SKM-1 treated with dmso at 0.1 percent for 144 hours (cell line): ENCODE data around the gene VPS25.
"Not testable (repeated sequence)": the region's sequence is repeated elsewhere in the genome, so short reads cannot be mapped to it uniquely, and the experiment has no call there.

ENCODE experiments used
- DNase-seq: peaks from one replicate; lab custom pipeline; 2025; ENCODE audit not compliant: unreplicated experiment; lab: John Stamatoyannopoulos, UW

VPS25 gene

DNA sequence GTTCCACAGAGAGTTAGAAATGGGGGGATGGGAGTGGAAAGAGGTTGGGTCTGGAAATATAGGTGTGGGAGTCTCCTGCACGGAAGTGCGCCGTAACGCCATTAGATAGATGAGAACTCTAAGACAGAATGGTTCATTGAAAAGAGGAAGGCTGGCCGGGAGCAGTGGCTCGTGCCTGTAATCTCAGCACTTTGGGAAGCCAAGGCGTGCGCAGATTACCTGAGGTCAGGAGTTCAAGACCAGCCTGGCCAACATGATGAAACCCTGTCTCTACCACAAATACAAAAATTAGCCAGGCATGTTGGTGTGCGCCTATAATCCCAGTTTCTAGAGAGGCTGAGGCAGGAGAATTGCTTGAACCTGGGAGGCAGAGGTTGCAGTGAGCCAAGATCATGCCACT, 5.2 kb upstream of the VPS25 start:
- not testable (repeated sequence) for DNase-seq

DNA sequence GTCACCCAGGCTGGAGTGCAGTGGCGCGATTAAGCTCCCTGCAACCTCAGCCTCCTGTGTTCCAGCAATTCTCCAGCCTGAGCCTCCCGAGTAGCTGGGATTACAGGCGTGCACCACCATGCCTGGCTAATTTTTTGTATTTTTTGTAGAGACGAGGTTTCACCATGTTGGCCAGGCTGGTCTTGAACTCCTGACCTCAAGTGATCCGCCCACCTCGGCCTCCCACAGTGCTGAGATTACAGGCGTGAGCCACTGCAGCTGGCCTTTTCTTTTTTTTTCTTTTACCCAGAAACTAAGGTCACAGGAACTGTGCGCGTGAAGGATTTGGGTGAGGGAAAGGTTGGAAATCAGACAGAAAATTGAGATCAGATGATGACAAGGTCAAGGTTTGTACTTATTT, 3.3 kb upstream of the VPS25 start:
- DNase-seq, result not testable (repeated sequence)

DNA sequence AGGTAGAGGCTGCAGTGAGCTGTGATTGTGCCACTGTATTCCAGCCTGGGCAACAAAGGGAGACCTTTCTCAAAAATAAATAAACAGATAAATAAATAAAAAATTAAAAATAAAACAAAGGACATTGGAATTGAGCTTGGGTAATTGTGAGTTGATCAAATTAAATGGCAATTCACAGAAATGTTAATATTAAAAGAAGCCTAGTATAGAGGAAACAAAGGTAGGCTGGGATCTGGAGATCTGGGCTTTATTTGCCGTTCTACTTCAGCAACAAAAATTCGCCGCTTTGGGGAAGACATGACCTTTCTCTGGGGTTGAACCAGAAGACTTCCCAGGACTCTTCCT, 332 bp upstream of the VPS25 start:
- DNase-seq, result no peak

DNA sequence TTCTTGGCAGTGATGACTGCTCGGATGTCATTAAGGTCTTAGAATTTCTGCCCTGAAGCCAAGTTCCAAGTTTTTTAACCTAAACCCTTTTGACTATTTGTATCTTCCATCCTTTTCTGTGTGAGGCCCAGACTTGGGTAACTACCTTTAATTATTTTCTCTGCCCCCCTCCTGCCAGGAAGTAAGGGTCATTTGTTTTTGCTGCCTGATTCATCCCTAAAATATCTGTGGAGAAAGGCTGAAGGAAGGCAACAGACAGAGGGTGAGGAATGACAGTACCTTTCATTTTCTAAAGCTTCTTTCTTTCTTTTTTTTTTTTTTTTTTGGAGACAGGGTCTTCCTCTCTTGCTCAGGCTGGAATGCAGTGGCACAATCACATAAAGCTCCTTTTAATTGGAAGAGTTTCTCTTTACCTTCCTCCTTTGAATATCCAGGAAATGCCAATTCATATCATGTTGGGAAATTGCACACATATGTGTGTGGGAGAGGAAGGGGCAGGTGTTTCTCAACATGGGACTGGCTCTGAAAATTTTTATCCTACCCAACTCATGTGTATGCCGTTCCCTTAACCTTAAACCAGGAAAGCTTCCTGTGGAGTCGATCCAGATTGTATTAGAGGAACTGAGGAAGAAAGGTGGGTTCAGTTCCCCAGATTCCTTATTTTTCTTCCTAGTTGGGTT, 957 bp downstream of the VPS25 start:
- DNase-seq, result no peak

DNA sequence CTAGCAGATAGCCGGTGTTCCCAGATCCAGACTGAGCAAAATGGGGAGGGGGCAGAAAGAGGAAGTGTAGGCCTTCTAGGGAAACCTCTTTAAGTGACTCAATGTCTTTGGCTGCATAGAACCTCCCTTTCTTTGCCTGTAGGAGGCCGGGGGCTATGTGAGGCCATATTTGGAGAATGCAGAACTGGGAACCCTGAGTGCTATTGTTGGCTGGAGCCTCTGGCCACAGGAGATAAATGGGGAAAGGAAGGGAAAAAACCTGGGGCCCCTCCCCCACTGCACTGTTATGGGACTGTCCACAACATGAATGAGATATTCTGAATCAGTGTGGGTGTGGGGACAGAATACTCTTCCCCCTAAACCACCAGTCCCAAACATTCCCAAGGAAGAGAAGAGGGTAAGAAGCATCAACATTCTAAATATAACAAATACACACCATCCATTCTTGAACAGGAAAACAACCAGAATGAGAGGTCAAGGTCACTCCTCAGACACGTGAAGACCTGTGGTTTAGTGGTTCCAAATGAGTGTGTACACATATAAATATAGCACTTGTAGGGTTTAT, 2.4 kb downstream of the VPS25 start:
- peak; percentile 88 for DNase-seq

DNA sequence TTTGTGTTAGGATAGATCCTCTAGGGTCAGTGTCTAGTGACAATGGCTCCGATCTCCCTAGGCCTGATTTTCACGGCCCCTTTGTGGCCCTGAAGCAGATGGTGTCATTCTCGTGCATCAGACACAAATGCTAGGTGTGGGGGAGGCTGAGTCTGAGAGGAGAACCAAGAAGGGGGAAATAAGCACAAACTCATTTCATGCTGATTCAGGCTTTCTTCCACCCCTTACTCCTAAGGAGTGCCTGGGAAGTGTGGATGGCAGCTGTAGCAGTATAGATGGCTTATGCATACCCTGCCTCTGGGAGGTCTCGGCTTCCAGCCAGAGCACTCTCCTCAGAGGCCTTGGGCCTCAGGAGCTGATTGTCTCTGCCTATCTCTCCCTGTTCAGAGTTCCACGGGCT, 5.3 kb downstream of the VPS25 start:
- DNase-seq, result no peak

DNA sequence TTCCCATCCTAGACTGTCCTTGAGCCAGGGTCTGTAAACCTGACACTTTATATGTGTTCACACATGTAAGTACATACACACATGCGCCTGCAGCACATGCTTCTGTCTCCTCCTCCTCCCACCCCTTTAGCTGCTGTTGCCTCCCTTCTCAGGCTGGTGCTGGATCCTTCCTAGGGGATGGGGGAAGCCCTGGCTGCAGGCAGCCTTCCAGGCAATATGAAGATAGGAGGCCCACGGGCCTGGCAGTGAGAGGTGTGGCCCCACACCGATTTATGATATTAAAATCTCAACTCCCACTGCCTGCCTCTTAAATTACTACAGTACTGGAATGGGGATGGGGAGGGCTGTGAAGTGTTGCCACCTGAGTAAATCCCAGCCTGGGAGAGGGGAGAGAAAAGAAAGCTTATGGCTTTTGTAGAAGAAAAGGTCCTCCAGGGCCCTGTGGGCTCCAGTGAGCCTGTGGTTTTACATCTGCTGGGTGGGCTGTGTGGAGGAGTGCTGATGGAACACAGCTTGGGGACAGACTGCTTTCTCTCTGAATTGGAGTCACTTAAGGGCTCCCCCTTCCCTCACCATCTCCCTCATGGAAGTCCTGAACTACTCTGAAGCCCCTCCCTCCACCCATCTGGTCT, 6.2 kb downstream of the VPS25 start:
- DNase-seq, result no peak

DNA sequence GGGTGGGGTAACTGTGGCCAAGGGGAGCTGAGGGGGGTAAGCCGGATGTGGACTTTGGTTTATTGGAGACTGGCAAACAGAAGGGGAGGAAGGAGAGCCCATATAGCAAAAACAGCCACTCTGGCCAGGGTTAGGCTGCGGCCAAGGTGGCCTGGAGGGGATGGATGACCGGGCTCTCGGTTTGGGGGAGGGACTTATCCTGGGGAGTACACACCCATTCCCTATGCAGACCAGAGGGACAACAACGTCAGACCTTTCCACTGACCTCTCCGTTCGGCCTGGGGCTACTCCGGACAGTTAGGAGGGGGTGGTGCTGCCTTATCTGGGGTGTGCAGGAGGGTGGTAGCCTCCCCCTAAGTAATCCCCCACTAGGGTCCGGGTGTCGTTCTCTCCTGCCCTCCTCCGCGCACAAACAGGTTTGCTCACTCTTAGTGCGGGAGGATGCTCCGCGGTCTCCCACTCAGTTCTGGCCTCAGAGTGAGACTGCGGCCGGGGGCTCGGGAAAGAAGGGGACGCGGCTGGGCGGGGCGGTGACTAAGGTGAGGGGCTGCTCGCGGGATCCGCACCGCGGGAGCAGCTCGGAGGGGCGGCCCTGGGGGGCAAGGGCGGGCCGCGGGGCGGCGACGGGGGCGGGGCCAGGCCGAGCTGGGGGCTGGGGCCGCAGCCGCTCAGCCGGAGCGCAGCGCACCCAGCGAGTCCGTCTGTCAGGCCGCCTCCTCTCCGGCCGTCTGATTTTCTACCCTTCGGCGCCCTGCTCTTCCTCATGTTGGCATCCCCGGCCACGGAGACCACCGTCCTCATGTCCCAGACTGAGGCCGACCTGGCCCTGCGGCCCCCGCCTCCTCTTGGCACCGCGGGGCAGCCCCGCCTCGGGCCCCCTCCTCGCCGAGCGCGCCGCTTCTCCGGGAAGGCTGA, 6.9 kb downstream of the VPS25 start, which contains the start of gene WNK4:
WNK4 (plus strand) TSS at position 675 of the 915 bp plus-strand sequence; CDS start at position 764, 89 bp downstream.
- DNase-seq, result no peak

DNA sequence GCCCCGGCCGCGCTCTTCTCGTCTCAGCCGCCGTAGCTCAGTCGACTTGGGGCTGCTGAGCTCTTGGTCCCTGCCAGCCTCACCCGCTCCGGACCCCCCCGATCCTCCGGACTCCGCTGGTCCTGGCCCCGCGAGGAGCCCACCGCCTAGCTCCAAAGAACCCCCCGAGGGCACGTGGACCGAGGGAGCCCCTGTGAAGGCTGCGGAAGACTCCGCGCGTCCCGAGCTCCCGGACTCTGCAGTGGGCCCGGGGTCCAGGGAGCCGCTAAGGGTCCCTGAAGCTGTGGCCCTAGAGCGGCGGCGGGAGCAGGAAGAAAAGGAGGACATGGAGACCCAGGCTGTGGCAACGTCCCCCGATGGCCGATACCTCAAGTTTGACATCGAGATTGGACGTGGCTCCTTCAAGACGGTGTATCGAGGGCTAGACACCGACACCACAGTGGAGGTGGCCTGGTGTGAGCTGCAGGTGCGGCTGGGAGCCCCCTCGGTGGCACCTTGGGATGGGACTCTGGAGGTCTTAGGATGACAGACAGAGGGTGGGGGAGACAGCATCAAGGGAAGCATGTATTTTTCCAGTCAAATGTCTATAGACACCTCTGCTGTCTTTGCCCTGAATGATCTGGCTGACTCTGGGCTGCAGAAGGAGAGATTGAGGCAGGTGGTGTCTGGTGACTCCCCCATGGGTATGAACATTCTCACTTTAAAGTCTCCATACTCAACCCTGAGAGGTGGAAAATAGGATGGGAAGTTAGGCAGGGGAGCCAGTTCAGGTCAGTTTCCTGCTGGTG, 7.8 kb downstream of the VPS25 start:
- no peak for DNase-seq

DNA sequence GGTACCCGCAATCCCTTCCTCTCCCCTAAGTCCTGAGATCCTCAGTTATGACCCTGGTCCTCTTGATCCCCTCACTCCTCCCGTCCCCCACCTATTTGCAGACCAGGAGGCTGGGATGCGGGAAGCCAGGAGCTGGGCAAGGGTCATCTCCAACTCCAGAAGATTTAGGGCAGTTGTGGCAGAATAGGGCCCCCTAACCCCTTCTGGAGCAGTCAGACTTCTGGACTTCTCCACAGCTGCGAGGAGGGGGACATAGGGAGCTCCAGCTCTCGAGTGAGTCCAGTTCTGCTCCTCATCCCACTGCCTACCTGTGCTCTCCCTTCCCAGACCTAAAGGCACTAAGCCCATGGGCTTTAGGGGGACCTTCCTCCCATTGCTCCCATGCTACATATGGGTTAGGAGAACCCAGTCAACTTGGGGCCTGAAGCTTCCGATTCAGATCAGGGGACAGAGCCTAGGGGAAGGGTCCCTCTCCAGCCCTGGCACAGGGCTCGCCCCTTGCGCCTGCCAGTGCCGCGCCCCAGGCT, 8.5 kb downstream of the VPS25 start:
- no peak for DNase-seq

DNA sequence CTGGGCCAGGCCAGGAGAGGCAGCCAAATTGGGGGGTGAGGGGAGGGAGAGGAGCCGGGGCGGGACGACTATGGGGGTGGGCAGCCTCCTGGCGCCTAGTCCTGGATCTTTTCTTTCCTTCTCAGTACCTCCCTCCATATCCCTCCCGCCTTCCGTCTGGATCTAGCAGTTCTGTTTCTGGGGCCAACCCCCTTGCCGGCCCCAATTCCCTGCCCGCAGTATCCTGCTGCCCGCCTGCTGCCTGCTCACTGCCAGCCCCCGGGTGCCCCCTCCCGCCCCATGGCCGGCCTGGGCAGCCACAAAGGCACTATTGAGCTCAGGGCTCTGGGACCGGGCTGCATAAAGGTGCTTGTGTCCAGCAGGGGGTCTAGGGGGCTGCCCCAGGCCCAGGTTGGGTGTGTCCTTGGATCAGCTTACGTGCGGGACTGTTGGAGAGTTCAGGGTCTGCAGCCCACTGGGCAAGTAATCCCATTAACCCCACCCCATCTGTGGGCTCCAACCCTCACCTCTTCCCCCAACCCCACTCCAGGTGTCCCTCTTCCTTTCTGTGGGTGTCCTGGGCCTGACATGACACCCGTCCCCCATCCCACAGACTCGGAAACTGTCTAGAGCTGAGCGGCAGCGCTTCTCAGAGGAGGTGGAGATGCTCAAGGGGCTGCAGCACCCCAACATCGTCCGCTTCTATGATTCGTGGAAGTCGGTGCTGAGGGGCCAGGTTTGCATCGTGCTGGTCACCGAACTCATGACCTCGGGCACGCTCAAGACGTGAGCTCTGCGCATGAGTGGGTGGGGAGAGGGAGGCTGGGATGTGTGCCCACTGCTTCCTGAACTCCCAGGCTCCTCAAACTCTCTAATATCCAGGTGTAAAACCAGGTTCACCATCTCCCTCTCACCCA, 9.2 kb downstream of the VPS25 start:
- DNase-seq, result no peak

DNA sequence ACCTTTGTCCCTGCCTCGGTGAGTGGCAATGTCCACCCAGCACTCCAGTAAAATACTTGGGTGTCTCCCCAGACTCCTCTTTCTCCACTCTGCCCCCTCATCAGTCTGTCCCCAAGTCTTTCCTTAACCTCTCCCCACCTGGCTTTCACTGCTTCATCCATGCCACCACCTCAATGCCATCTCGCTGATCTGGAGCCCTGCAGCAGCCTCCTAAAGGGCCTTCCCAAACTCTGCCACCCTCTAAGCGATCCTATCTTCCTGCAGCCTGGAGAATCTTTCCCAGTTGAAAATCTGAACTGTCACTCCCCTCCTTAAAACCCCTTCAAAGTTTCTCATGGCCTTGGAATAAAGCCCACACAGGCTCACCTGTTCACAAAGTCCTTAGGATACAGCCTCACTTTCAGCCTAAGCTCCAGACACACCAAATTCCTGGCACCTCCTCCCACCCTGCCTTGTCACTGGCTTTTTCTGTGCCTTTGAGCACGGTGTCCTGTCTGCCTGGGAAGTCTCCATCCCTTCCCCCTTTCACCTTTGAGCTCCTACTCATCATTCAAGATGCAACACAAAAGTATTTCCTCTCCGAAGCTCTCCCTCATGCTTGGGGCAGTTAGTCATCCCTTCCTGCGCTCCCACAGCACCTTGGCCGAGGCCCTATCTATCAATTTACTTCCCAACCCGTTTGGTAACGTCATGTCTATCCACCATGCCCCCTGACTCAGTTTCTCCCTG, 10.0 kb downstream of the VPS25 start:
- DNase-seq, result no peak

DNA sequence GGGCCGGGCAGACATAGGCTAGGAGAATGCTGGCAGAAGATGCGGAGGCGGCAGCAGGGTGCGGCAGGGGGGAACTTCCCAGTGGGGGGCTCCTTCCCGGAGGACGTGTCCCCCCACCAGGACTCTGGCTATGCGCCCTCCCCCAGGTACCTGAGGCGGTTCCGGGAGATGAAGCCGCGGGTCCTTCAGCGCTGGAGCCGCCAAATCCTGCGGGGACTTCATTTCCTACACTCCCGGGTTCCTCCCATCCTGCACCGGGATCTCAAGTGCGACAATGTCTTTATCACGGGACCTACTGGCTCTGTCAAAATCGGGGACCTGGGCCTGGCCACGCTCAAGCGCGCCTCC, 10.5 kb downstream of the VPS25 start:
- DNase-seq, result no peak

DNA sequence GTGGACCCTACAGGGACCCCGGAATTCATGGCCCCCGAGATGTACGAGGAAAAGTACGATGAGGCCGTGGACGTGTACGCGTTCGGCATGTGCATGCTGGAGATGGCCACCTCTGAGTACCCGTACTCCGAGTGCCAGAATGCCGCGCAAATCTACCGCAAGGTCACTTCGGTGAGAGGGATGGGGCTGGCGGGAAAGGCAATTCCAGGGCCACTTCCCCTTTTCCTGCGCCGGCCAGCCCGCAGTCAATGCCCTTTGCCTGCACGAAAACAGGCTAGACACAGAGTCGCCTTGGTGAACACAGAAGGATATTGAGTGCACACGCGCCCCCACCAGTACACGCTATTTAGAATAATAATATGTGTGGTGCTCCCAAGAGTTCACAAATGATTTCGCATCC, 11.2 kb downstream of the VPS25 start:
- no peak for DNase-seq

DNA sequence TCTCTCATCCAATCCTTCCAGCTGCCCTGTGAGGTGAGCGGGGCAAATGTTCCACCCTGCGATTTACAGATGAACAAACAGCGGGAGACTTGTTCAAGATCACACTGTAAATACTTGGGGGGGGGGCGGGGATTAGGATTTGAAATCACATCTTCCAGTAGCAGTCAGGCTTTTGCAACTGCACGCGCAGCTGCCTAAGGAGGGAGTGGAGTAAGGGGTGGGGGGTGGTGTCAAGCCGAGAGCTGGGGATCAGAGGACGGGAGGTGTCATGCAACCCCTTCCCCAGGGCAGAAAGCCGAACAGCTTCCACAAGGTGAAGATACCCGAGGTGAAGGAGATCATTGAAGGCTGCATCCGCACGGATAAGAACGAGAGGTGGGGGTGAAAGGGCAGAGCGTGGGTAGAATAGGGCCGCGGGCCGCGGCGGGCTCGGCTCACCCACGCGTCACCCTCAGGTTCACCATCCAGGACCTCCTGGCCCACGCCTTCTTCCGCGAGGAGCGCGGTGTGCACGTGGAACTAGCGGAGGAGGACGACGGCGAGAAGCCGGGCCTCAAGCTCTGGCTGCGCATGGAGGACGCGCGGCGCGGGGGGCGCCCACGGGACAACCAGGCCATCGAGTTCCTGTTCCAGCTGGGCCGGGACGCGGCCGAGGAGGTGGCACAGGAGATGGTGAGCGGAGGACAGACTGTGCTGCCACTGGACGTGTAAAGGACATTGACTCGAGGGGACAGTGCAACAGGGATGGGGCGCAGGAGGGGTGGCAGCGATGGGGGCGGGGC, 11.8 kb downstream of the VPS25 start:
- no peak for DNase-seq

DNA sequence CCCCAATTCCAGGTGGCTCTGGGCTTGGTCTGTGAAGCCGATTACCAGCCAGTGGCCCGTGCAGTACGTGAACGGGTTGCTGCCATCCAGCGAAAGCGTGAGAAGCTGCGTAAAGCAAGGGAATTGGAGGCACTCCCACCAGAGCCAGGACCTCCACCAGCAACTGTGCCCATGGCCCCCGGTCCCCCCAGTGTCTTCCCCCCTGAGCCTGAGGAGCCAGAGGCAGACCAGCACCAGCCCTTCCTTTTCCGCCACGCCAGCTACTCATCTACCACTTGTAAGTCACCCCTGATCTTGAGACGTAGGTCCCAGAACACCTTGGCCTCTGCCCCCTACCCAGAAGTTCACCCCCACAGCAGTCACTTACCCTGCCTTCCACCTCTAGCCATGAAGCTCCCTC, 14.0 kb downstream of the VPS25 start:
- DNase-seq, result no peak

DNA sequence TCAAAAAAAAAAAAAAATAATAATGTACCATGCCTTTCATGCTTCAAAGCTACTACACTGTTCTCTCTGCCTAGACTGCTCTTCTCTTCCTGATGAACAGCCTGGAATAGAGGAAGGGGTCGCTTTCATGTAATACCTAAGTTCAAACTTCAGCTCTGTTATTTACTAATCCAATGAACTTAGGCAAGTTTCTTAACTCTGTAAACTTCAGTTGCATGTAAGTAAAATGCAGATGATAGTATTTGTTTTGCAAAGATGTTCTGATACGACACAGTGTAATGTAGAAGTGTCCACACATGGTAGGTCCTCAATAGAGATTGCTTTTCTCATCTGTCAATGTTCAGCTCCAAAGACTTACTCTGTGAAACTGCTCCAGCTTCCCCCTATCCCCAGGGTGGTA, 18.7 kb downstream of the VPS25 start:
- no peak for DNase-seq

DNA sequence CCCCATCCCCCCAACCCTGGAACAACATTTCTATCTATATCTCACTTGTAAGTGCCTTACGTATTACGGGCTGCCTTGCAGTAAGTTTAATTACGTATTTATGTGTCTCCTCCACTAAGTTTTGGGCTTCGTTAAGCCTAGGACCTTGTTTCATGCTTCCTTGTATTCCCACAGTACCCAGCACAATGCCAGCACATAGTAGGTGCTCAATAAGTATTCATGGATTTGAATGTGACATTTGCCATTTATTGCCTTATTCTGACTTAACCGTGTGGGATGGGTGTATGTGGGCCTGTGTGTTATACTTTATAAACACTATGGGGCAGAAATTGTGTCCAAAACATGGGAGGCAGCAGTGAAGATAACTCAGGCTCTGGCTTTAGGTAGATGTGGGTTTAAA, 19.3 kb downstream of the VPS25 start:
- DNase-seq, result no peak
